ENCODE results near the gene KCNG4.

- TF ChIP-seq CTCF (conservative IDR thresholded peaks at IDR 0.05) (no peak), ZFX (IDR thresholded peaks at IDR 0.05) (no peak)
Measured at GRCh38 chr16:84278333-84278732, 38.5 kb upstream of the KCNG4 start.
